ENCODE results near the gene YJU2. TPM values are rescaled to one million over a fixed set of nuclear protein-coding genes. Genes with fewer than 3 reads are reported as not detected.

Gene YJU2
- polyA plus RNA-seq, 1 of the 3 experiments (the other 2 are of a cell fraction) = 29.0 TPM

DNA sequence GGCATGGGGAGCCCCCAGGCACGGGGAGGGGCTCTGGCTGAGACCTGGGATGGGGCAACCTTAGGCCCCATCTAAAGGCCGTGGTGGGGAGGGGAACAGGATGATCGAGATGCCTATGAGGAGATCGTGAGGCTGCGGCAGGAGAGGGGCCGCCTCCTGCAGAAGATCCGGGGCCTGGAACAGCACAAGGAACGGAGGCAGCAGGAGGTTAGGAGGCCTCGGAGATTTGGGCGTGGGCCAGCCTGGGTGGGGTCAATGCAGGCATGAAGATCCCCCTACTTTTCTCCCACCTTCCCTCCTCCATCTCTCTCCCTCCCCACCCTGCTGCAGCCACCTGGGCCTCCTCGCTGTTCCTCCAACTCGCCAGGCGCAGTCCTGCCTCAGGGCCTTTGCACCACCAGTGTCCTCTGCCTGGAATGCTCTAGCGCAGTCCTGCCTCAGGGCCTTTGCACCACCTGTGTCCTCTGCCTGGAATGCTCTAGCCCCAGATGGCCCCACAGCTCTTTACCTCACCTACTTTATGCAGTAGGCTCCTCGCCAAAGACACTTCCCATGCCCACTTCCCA, 36.6 kb upstream of the YJU2 start:
- Histone ChIP-seq H3K4me3 (ENCODE audit: low read depth in 2 of 2, low read length in 1 of 2) (no peak overlapping the region), H3K36me3 (replicated peaks in 1 of 2; ENCODE audit: control insufficient read depth in 1 of 2, insufficient read depth in 2 of 2, low read length in 1 of 2) (no peaks in the 10 kb centered on the region), H3K4me2 (no peak overlapping the region), H2AFZ (ENCODE audit: low read depth) (no peak overlapping the region), H3K9me2 (no peaks in the 10 kb centered on the region), H3K9me3 (no peaks in the 10 kb centered on the region), H3K27me3 (ENCODE audit: insufficient read depth) (peaks cover 14% of the 10 kb centered on the region), H3K27ac (ENCODE audit: low read depth in 2 of 2, low read length in 1 of 2) (no peak overlapping the region), H3K4me1 (ENCODE audit: control insufficient read depth in 1 of 2, insufficient read depth in 2 of 2, low read depth in 1 of 2, low read length in 1 of 2) (no peaks in the 10 kb centered on the region), H3F3A (replicated peaks; ENCODE audit: insufficient read depth) (no peaks in the 10 kb centered on the region), H3K79me2 (ENCODE audit: insufficient read depth) (no peaks in the 10 kb centered on the region), H4K20me1 (ENCODE audit: insufficient read depth) (no peaks in the 10 kb centered on the region), H3K9ac (no peak overlapping the region)
- POLR2A ChIA-PET = interaction anchor here (0.7 kb wide), 1 partner anchor 9 kb away, joined by 3 read pairs; no protein-coding TSS in a partner anchor
- CTCF ChIA-PET = no interaction called here
- TF ChIP-seq MEF2A (IDR thresholded peaks at IDR 0.05; ENCODE audit: borderline replicate concordance, low read depth) (no peak), TCF12 (IDR thresholded peaks at IDR 0.05) (no peak), RCOR1 (IDR thresholded peaks at IDR 0.05; ENCODE audit: low read length) (no peak), RAD21 (IDR thresholded peaks at IDR 0.05; ENCODE audit: low read length) (no peak), SIN3A (IDR thresholded peaks at IDR 0.05; ENCODE audit: borderline replicate concordance, low read depth, low read length) (no peak), MXI1 (IDR thresholded peaks at IDR 0.05; ENCODE audit: low read depth, low read length) (no peak), GATA2 (CRISPR knock-in tag; IDR thresholded peaks at IDR 0.05) (no peak), POLR2AphosphoS5 (IDR thresholded peaks at IDR 0.05; ENCODE audit: low read depth, low read length) (no peak), GABPA (IDR thresholded peaks at IDR 0.05; ENCODE audit: low read depth) (no peak), FOXJ3 (CRISPR knock-in tag; IDR thresholded peaks at IDR 0.05) (no peak), ELF1 (IDR thresholded peaks at IDR 0.05) (no peak), CHD2 (IDR thresholded peaks at IDR 0.05; ENCODE audit: low read length, partially characterized antibody) (no peak), EZH2phosphoT487 (IDR thresholded peaks at IDR 0.05; ENCODE audit: borderline replicate concordance, low read depth) (no peak), PBX3 (IDR thresholded peaks at IDR 0.05) (no peak), EP300 (IDR thresholded peaks at IDR 0.05; ENCODE audit: borderline replicate concordance in 1 of 2, low read depth in 1 of 2, low read length in 1 of 2) (no peak), NFIC (IDR thresholded peaks at IDR 0.05; ENCODE audit: borderline replicate concordance) (no peak), IRF3 (IDR thresholded peaks at IDR 0.05; ENCODE audit: low read depth, low read length) (no peak)
- TF ChIP-seq, protein P1, sequence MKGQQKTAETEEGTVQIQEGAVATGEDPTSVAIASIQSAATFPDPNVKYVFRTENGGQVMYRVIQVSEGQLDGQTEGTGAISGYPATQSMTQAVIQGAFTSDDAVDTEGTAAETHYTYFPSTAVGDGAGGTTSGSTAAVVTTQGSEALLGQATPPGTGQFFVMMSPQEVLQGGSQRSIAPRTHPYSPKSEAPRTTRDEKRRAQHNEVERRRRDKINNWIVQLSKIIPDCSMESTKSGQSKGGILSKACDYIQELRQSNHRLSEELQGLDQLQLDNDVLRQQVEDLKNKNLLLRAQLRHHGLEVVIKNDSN (IDR thresholded peaks at IDR 0.05; ENCODE audit: borderline replicate concordance, low read depth) = no peak
- no peak for DNase-seq
- 52% methylated on average over 15 of the region's 15 CpGs for WGBS (ENCODE audit: low lambda C conversion rate)

Data from SK-N-SH (cell line).